Smooth muscle cell (in vitro differentiated cells): ENCODE measurements around the gene ZNF554. TPM values are rescaled to one million over a fixed set of nuclear protein-coding genes. Genes with fewer than 3 reads are reported as not detected.

ENCODE experiments used
- DNase-seq: peaks from one replicate; lab custom pipeline; 2025; ENCODE audit not compliant: unreplicated experiment; lab: John Stamatoyannopoulos, UW
- H2AFZ ChIP-seq: fragments of 200-600 bp; sonication (generic); 2 replicates; pipeline ENCODE4 v1.6.0; 2016; ENCODE audit warnings: antibody characterized with exemption, low read depth, mild to moderate bottlenecking
- H3F3A ChIP-seq: fragments of 200-600 bp; sonication (generic); 2 replicates; pipeline ENCODE4 v1.6.0; 2017; ENCODE audit warnings: antibody characterized with exemption, low read depth
- H3K27ac ChIP-seq: fragments of 200-600 bp; sonication (generic); 2 replicates; pipeline ENCODE4 v1.5.1; 2016; ENCODE audit warnings: low read depth, mild to moderate bottlenecking
- H3K27me3 ChIP-seq: fragments of 200-600 bp; sonication (generic); 2 replicates; pipeline ENCODE4 v1.6.1; 2016; ENCODE audit warnings: low read depth, mild to moderate bottlenecking
- H3K36me3 ChIP-seq: fragments of 200-600 bp; sonication (generic); 2 replicates; pipeline ENCODE4 v1.5.1; 2016; ENCODE audit warnings: low read depth
- H3K4me1 ChIP-seq: fragments of 200-600 bp; sonication (generic); 2 replicates; pipeline ENCODE4 v1.5.1; 2016; ENCODE audit warnings: low read depth
- H3K4me2 ChIP-seq: fragments of 200-600 bp; sonication (generic); 2 replicates; pipeline ENCODE4 v1.6.0; 2016; ENCODE audit warnings: mild to moderate bottlenecking
- H3K4me3 ChIP-seq: fragments of 200-600 bp; sonication (generic); 2 replicates; pipeline ENCODE4 v1.5.1; 2016; ENCODE audit warnings: mild to moderate bottlenecking
- H3K79me2 ChIP-seq: fragments of 200-600 bp; sonication (generic); 2 replicates; pipeline ENCODE4 v1.6.0; 2016; ENCODE audit warnings: low read depth, mild to moderate bottlenecking
- H3K9ac ChIP-seq: fragments of 200-600 bp; sonication (generic); 2 replicates; pipeline ENCODE4 v1.6.0; 2016; ENCODE audit warnings: low read depth
- H3K9me3 ChIP-seq: fragments of 200-600 bp; sonication (generic); replicated peaks from 2 replicates; pipeline ENCODE4 v1.5.1; 2016; ENCODE audit warnings: low read depth
- H4K20me1 ChIP-seq: fragments of 200-600 bp; sonication (generic); 2 replicates; pipeline ENCODE4 v1.6.0; 2016; ENCODE audit warnings: low read depth
- WGBS: methylation state at CpG from one replicate; pipeline ENCODE4 v1.1.7; 2016; ENCODE audit warnings: low lambda C conversion rate; 5-methylcytosine and 5-hydroxymethylcytosine counted together
- polyA plus RNA-seq: library from polyadenylated mRNA; unstranded; fragments of >200 nt; fragmentation: Nextera tagmentation; extraction: Ambion mirVana; gene quantifications from 2 replicates; pipeline ENCODE4 v1.2.1, GENCODE V29; 2016
- total RNA-seq: library from RNA; depleted of rRNA; stranded (reverse); fragments of >200 nt; gene quantifications from 2 replicates; pipeline ENCODE4 v1.2.3, GENCODE V29; 2014
- TF ChIP-seq, protein P1 (sequence below): fragments of 200-600 bp; sonication (generic); IDR thresholded peaks from 2 replicates; pipeline ENCODE4 v1.5.1; 2017; ENCODE audit warnings: borderline replicate concordance, mild to moderate bottlenecking, antibody characterized with exemption; ENCODE audit not compliant: insufficient read depth, poor library complexity, severe bottlenecking

The ZNF554 gene
- total and polyA plus RNA-seq, 2 experiments from 2014 or later = 2.3 to 4.8 TPM

- no peaks in the 10 kb centered on the region for H4K20me1 ChIP-seq
- no peaks in the 10 kb centered on the region for H3F3A ChIP-seq
- 66% methylated on average over 35 of the region's 35 CpGs for WGBS
- no peaks in the 10 kb centered on the region for H3K79me2 ChIP-seq
- no peak overlapping the region for H3K4me2 ChIP-seq
- no peaks in the 10 kb centered on the region for H3K9me3 ChIP-seq
- TF ChIP-seq, protein P1, sequence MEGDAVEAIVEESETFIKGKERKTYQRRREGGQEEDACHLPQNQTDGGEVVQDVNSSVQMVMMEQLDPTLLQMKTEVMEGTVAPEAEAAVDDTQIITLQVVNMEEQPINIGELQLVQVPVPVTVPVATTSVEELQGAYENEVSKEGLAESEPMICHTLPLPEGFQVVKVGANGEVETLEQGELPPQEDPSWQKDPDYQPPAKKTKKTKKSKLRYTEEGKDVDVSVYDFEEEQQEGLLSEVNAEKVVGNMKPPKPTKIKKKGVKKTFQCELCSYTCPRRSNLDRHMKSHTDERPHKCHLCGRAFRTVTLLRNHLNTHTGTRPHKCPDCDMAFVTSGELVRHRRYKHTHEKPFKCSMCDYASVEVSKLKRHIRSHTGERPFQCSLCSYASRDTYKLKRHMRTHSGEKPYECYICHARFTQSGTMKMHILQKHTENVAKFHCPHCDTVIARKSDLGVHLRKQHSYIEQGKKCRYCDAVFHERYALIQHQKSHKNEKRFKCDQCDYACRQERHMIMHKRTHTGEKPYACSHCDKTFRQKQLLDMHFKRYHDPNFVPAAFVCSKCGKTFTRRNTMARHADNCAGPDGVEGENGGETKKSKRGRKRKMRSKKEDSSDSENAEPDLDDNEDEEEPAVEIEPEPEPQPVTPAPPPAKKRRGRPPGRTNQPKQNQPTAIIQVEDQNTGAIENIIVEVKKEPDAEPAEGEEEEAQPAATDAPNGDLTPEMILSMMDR = no peak
- DNase-seq = no peak
- no peaks in the 10 kb centered on the region for H3K27me3 ChIP-seq
- H3K36me3 ChIP-seq = no peaks in the 10 kb centered on the region
- H2AFZ ChIP-seq = no peak overlapping the region
- no peak overlapping the region for H3K4me3 ChIP-seq
- peak overlapping the region; percentile 51 for H3K9ac ChIP-seq
- H3K4me1 ChIP-seq = no peaks in the 10 kb centered on the region
- peak overlapping the region; percentile 80 for H3K27ac ChIP-seq
Observed at GRCh38 chr19:2813235-2814160, 6.2 kb upstream of the ZNF554 start.

DNA sequence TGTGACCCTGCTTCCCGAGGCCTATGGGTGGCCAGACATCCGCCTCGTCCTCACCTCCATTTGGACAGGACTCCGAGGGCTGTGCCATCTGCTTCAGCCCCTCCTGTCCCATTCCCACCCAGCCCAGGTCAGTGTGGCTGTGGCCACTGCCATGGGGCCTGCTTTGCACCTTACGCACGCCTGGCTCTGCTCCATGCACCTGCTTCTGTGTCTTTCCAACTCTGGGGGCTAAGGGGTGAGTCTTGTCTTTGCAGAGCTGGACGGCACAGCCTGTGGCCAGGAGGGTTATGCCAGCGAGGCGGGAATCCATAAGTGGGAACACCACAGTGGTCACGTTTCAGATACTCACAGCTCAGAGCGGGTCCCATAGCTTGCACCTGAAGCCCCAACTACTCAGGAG lies 5.2 kb upstream of the ZNF554 start:
- 98% methylated on average over 11 of the region's 11 CpGs for WGBS
- no peaks in the 10 kb centered on the region for H3K4me1 ChIP-seq

GRCh38 chr19:2815191-2815614 lies 4.5 kb upstream of the ZNF554 start:
- H3K9ac ChIP-seq = no peak overlapping the region
- no peak overlapping the region for H3K4me2 ChIP-seq
- TF ChIP-seq, protein P1 = no peak
- H2AFZ ChIP-seq = no peak overlapping the region
- H3K4me1 ChIP-seq = no peaks in the 10 kb centered on the region
- H3K36me3 ChIP-seq = no peaks in the 10 kb centered on the region
- no peak for DNase-seq
- H3K9me3 ChIP-seq = no peaks in the 10 kb centered on the region
- H4K20me1 ChIP-seq = no peaks in the 10 kb centered on the region
- no peaks in the 10 kb centered on the region for H3F3A ChIP-seq
- no peaks in the 10 kb centered on the region for H3K27me3 ChIP-seq
- H3K79me2 ChIP-seq = peaks cover 3% of the 10 kb centered on the region
- no peak overlapping the region for H3K4me3 ChIP-seq
- 98% methylated on average over 13 of the region's 13 CpGs for WGBS
- no peak overlapping the region for H3K27ac ChIP-seq

More for the DNA sequence above, 5.2 kb upstream of the ZNF554 start:
- H3F3A ChIP-seq = no peaks in the 10 kb centered on the region
- H4K20me1 ChIP-seq = no peaks in the 10 kb centered on the region
- H3K4me3 ChIP-seq = no peak overlapping the region
- H3K36me3 ChIP-seq = no peaks in the 10 kb centered on the region
- no peaks in the 10 kb centered on the region for H3K9me3 ChIP-seq
- H3K4me2 ChIP-seq = no peak overlapping the region
- DNase-seq = no peak
- no peak overlapping the region for H2AFZ ChIP-seq
- H3K79me2 ChIP-seq = no peaks in the 10 kb centered on the region
- H3K27me3 ChIP-seq = no peaks in the 10 kb centered on the region
- H3K27ac ChIP-seq = no peak overlapping the region
- TF ChIP-seq, protein P1 = no peak
- H3K9ac ChIP-seq = no peak overlapping the region
